IPS-20b (cell line): Measurements from ENCODE around the gene AKR1A1.
A peak's percentile ranks its signal among the peaks of the same experiment; 100 is the strongest.
"Not testable (repeated sequence)": the region's sequence is repeated elsewhere in the genome, so short reads cannot be mapped to it uniquely, and the experiment has no call there.

Experiments used
- H3K27ac ChIP-seq: one replicate; pipeline ENCODE4 v1.5.1; 2013; ENCODE audit warnings: low read length
- H3K27me3 ChIP-seq: 2 replicates; pipeline ENCODE4 v1.6.1; 2013; ENCODE audit warnings: mild to moderate bottlenecking, low read length, inconsistent platforms; ENCODE audit not compliant: insufficient read depth
- H3K36me3 ChIP-seq: 2 replicates; pipeline ENCODE4 v1.6.1; 2013; ENCODE audit warnings: low read depth, mild to moderate bottlenecking, inconsistent platforms, low read length, moderate library complexity; ENCODE audit not compliant: insufficient read depth
- H3K4me1 ChIP-seq: 2 replicates; pipeline ENCODE4 v1.6.1; 2013; ENCODE audit warnings: mild to moderate bottlenecking, control low read depth, inconsistent platforms, low read length, moderate library complexity; ENCODE audit not compliant: insufficient read depth
- H3K4me3 ChIP-seq: 2 replicates; pipeline ENCODE4 v1.5.1; 2013; ENCODE audit warnings: mild to moderate bottlenecking, low read length, inconsistent platforms
- H3K9ac ChIP-seq: 2 replicates; pipeline ENCODE4 v1.6.1; 2013; ENCODE audit warnings: low read depth, mild to moderate bottlenecking, inconsistent platforms, low read length, moderate library complexity
- H3K9me3 ChIP-seq: 2 replicates; pipeline ENCODE4 v1.6.1; 2013; ENCODE audit warnings: mild to moderate bottlenecking, low read depth, low read length, inconsistent platforms; ENCODE audit not compliant: insufficient read depth

AKR1A1 gene

GRCh38 chr1:45516036-45516435 lies 34.6 kb upstream of the AKR1A1 start:
- Histone ChIP-seq H3K27ac (no peak overlapping the region), H3K4me3 (no peak overlapping the region), H3K9ac (no peak overlapping the region), H3K9me3 (no peaks in the 10 kb centered on the region), H3K4me1 (no peaks in the 10 kb centered on the region), H3K27me3 (no peaks in the 10 kb centered on the region), H3K36me3 (peaks cover 87% of the 10 kb centered on the region)

GRCh38 chr1:45516465-45516864 lies 34.2 kb upstream of the AKR1A1 start:
- Histone ChIP-seq H3K36me3 (peaks cover 83% of the 10 kb centered on the region), H3K4me1 (no peaks in the 10 kb centered on the region), H3K27ac (no peak overlapping the region), H3K9me3 (no peaks in the 10 kb centered on the region), H3K9ac (no peak overlapping the region), H3K4me3 (no peak overlapping the region), H3K27me3 (no peaks in the 10 kb centered on the region)

- not testable (repeated sequence) for H3K27ac ChIP-seq, H3K9me3 ChIP-seq, H3K4me3 ChIP-seq, H3K27me3 ChIP-seq, H3K9ac ChIP-seq
- Histone ChIP-seq H3K4me1 (peaks cover 10% of the 10 kb centered on the region; the same call in 1 of the 2 replicates), H3K36me3 (peaks cover 64% of the 10 kb centered on the region)
These were observed 32.3 kb upstream of the AKR1A1 start for GRCh38 chr1:45518366-45518765.

DNA sequence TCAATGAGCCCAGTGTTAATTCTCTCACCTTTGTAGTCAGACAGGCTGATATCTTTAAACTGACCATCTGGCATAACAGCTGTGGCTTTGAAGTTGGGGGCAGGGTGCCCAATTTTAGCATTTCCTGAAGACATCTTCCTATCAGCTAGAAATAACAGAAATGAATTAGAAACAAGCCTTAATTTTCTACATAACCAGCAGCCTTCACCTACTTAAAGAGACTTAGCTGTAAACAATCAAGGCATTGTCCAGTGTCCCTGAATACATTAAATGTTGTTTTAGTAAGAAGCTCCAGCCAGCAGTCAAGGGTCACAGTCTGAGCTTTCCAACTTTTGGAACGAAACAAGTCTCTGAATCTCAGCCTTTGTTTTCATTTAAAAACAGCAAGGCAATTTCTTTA lies 31.7 kb upstream of the AKR1A1 start:
- H3K27me3 ChIP-seq, result no peaks in the 10 kb centered on the region
- no peaks in the 10 kb centered on the region for H3K9me3 ChIP-seq
- H3K9ac ChIP-seq, result peak overlapping the region; percentile 2; the same call in 1 of the 2 replicates
- peaks cover 59% of the 10 kb centered on the region for H3K36me3 ChIP-seq
- peaks cover 10% of the 10 kb centered on the region; the same call in 1 of the 2 replicates for H3K4me1 ChIP-seq
- H3K4me3 ChIP-seq, result peak overlapping the region; percentile 93
- no peak overlapping the region for H3K27ac ChIP-seq

DNA sequence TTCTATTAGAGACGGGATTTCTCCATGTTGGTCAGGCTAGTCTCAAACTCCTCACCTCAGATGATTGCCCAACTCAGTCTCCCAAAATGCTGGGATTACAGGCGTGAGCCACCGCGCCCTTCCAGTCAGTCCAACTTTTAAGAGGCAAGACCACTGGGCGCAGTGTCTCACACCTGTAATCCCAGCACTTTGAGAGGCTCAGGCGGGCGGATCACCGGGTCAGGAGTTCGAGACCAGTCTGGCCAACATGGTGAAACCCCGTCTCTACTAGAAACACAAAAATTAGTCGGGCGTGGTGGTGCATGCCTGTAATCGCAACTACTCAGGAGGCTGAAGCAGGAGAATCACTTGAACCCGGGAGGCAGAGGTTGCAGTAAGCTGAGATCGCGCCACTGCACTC lies 30.9 kb upstream of the AKR1A1 start:
- Histone ChIP-seq H3K4me3 (peak overlapping the region; percentile 93), H3K4me1 (peaks cover 10% of the 10 kb centered on the region; the same call in 1 of the 2 replicates), H3K9ac (peak overlapping the region; percentile 55; the same call in 1 of the 2 replicates), H3K36me3 (peaks cover 50% of the 10 kb centered on the region)
- H3K9me3 ChIP-seq, H3K27ac ChIP-seq, H3K27me3 ChIP-seq: not testable (repeated sequence)

DNA sequence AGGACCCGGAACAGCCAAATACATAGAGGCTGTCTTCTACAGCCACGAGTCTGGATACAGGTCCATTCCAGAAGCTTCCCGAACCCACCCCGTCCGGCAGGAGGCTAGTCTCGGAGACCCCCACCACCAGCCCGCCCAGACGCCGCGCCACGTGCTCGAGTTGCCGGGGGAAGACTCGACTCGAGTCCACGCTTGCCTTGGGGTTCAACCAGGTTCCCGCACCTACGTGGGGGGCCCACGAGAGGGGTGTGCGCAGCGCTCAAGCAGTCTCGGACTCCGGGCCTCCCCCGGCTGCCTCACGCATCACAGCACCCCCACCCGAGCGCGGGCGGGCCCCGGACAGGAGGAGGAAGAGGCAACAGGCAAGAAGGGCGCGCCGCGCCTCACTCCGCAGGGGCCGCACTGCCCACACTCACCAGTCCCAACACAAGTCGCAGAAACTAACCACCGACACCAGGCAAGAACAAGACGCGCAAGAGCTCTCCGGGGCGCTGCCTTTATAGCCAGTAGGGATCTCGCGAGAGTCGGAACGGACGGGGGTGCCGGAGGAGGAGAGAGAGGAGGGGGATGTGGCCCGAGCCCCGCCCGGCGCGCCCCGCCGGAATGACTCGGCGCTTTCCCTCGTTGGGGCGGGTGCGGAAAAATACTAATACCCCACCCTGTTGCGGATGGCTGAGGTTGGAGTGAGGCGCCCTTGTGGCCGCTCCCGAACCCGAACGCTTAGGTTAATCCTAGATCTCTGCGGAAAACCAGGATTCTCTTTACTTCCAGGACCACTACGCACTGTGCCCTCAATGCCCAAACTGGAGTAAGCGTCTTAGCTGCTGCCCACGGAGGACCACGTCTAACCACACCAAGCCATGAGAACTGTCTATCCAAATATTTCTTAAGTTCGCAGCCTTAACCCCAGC lies 29.0 kb upstream of the AKR1A1 start, which contains the start of gene PRDX1:
TSS of gene PRDX1 (minus strand) at position 472 of the 911 bp plus-strand sequence. CDS start 2,841 bp downstream, outside the sequence.
- peak within 1 kb of the TSS; percentile 93 for H3K4me3 ChIP-seq
- peaks cover 31% of the 10 kb centered on the region for H3K36me3 ChIP-seq
- no peaks in the 10 kb centered on the region for H3K9me3 ChIP-seq
- peak within 1 kb of the TSS; percentile 98 for H3K9ac ChIP-seq
- no peaks in the 10 kb centered on the region for H3K27me3 ChIP-seq
- peak within 1 kb of the TSS; percentile 96 for H3K27ac ChIP-seq
- H3K4me1 ChIP-seq, result peaks cover 10% of the 10 kb centered on the region; the same call in 1 of the 2 replicates

GRCh38 chr1:45522324-45523104 lies 28.1 kb upstream of the AKR1A1 start:
- Histone ChIP-seq H3K4me1 (peaks cover 10% of the 10 kb centered on the region; the same call in 1 of the 2 replicates), H3K9me3 (no peaks in the 10 kb centered on the region), H3K4me3 (peak overlapping the region; percentile 93), H3K9ac (peak overlapping the region; percentile 98), H3K27me3 (no peaks in the 10 kb centered on the region), H3K27ac (peak overlapping the region; percentile 96), H3K36me3 (peaks cover 23% of the 10 kb centered on the region)

- H3K4me1 ChIP-seq, result peaks cover 10% of the 10 kb centered on the region
- H3K9me3 ChIP-seq, H3K27me3 ChIP-seq, H3K9ac ChIP-seq, H3K27ac ChIP-seq, H3K4me3 ChIP-seq: not testable (repeated sequence)
- H3K36me3 ChIP-seq, result peaks cover 14% of the 10 kb centered on the region
These were observed 27.1 kb upstream of the AKR1A1 start for GRCh38 chr1:45523516-45523915.

DNA sequence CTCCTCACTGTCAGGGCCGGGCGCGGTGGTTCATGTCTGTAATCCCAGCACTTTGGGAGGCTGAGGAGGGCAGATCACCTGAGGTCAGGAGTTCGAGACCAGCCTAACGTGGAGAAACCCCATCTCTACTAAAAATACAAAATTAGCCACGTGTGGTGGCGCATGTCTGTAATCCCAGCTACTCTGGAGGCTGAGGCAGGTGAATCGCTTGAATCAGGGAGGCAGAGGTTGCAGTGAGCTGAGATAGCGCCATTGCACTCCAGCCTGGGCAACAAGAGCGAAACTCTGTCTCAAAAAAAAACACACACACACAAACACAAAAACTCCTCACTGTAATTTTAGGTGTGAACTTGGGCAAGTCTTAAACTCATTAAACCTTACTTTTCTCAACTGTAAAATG lies 26.7 kb upstream of the AKR1A1 start:
- not testable (repeated sequence) for H3K9me3 ChIP-seq, H3K36me3 ChIP-seq, H3K4me3 ChIP-seq, H3K27ac ChIP-seq, H3K9ac ChIP-seq, H3K27me3 ChIP-seq
- peaks cover 10% of the 10 kb centered on the region for H3K4me1 ChIP-seq

DNA sequence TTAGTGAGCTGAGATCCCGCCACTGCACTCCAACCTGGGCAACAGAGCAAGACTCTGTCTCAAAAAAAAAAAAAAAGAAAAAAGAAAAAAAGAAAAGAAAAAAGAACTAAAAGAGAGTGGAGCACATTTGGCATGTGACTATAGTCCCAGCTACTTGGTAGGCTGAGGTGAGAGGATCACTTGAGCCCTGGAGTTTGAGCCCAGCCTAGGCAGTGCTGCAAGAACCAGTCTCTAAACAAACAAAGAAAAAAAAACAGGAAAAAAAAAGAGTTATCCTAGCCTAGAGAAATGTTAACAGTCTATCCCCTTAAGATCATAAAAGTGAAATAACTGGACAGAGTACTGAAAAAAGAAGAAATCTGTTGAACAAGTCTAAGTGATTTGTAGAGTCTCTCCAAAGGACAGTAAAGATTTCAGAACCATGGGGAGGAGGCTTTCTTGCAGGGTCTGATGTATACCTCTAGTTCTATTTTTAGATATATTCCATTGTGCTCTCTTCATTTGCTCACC lies 24.4 kb upstream of the AKR1A1 start:
- H3K27ac ChIP-seq, result no peak overlapping the region
- no peak overlapping the region for H3K4me3 ChIP-seq
- no peaks in the 10 kb centered on the region for H3K9me3 ChIP-seq
- peaks cover 10% of the 10 kb centered on the region for H3K4me1 ChIP-seq
- H3K27me3 ChIP-seq, result no peaks in the 10 kb centered on the region
- H3K36me3 ChIP-seq, result no peaks in the 10 kb centered on the region
- no peak overlapping the region for H3K9ac ChIP-seq

- H3K27ac ChIP-seq, result no peak overlapping the region
- no peaks in the 10 kb centered on the region for H3K9me3 ChIP-seq
These were observed 19.9 kb upstream of the AKR1A1 start for GRCh38 chr1:45530632-45531135.

More at GRCh38 chr1:45530632-45531135, 19.9 kb upstream of the AKR1A1 start:
- no peak overlapping the region for H3K9ac ChIP-seq
- no peaks in the 10 kb centered on the region for H3K27me3 ChIP-seq
- H3K4me3 ChIP-seq, result no peak overlapping the region
- H3K4me1 ChIP-seq, result no peaks in the 10 kb centered on the region; the same call in 1 of the 2 replicates
- H3K36me3 ChIP-seq, result no peaks in the 10 kb centered on the region
